NCI-H524 (cell line): ENCODE data around the gene TSNAXIP1.
A peak's percentile ranks its signal among the peaks of the same experiment; 100 is the strongest.

Source experiments
- DNase-seq, 2 experiments: peaks; one replicate each; lab custom pipeline; 2025; lab: John Stamatoyannopoulos, UW

The TSNAXIP1 gene

GRCh38 chr16:67806428-67807147 is at the start of gene TSNAXIP1, which contains the start of gene RANBP10:
Gene TSNAXIP1, plus strand, starts transcription at chr16:67806889. Its CDS starts 261 bp downstream, at chr16:67807150.
Gene RANBP10, minus strand, starts transcription at chr16:67806560. Its CDS starts 24 bp downstream, at chr16:67806536.
- DNase-seq: peak; percentile 99 to 100

- DNase-seq: no peak
Measured at GRCh38 chr16:67758006-67758405, 48.7 kb upstream of the TSNAXIP1 start.

GRCh38 chr16:67758966-67759365 is 47.7 kb upstream of the TSNAXIP1 start:
- no peak for DNase-seq

GRCh38 chr16:67760206-67760955 is 46.3 kb upstream of the TSNAXIP1 start:
- DNase-seq: no peak

- DNase-seq: no peak
Measured at GRCh38 chr16:67760956-67761230, 45.8 kb upstream of the TSNAXIP1 start.

- DNase-seq: no peak
Measured at GRCh38 chr16:67761924-67762323, 44.8 kb upstream of the TSNAXIP1 start.

GRCh38 chr16:67762385-67762784 is 44.3 kb upstream of the TSNAXIP1 start:
- no peak for DNase-seq

- no peak for DNase-seq
Measured at GRCh38 chr16:67763066-67763465, 43.6 kb upstream of the TSNAXIP1 start.

- no peak for DNase-seq
Measured at GRCh38 chr16:67764158-67764667, 42.5 kb upstream of the TSNAXIP1 start.

- DNase-seq: no peak
Measured at GRCh38 chr16:67766291-67766690, 40.4 kb upstream of the TSNAXIP1 start.

- DNase-seq: peak in 1 of 2 experiments; percentile 23
Measured at GRCh38 chr16:67767953-67768352, 38.7 kb upstream of the TSNAXIP1 start.

GRCh38 chr16:67770346-67770991 is 36.2 kb upstream of the TSNAXIP1 start:
- DNase-seq: no peak

GRCh38 chr16:67773099-67773498 is 33.6 kb upstream of the TSNAXIP1 start:
- DNase-seq: no peak

- no peak for DNase-seq
Measured at GRCh38 chr16:67773569-67774456, 32.9 kb upstream of the TSNAXIP1 start.

- no peak for DNase-seq
Measured at GRCh38 chr16:67774457-67774853, 32.2 kb upstream of the TSNAXIP1 start.

- DNase-seq: no peak
Measured at GRCh38 chr16:67775273-67775672, 31.4 kb upstream of the TSNAXIP1 start.

- no peak for DNase-seq
Measured at GRCh38 chr16:67779256-67780014, 27.3 kb upstream of the TSNAXIP1 start.

GRCh38 chr16:67780847-67781564 is 25.7 kb upstream of the TSNAXIP1 start:
- DNase-seq: no peak

- no peak for DNase-seq
Measured at GRCh38 chr16:67781565-67781921, 25.1 kb upstream of the TSNAXIP1 start.

GRCh38 chr16:67782567-67783352 is 23.9 kb upstream of the TSNAXIP1 start:
- peak; percentile 32 to 59 for DNase-seq
